ENCODE results near the gene RPL18A.

- TF ChIP-seq HINFP (CRISPR knock-in tag; IDR thresholded peaks at IDR 0.05; ENCODE audit: low read depth) (no peak), TAF1 (CRISPR knock-in tag; IDR thresholded peaks at IDR 0.05) (no peak), KAT2B (IDR thresholded peaks at IDR 0.05; ENCODE audit: borderline replicate concordance, low read depth, low read length) (no peak), ZNF136 (CRISPR knock-in tag; IDR thresholded peaks at IDR 0.05; ENCODE audit: low read depth) (no peak), SKIL (CRISPR knock-in tag; IDR thresholded peaks at IDR 0.05; ENCODE audit: borderline replicate concordance) (no peak), SP1 (IDR thresholded peaks at IDR 0.05) (no peak), SP1 (CRISPR knock-in tag; IDR thresholded peaks at IDR 0.05) (no peak), PAWR (CRISPR knock-in tag; IDR thresholded peaks at IDR 0.05; ENCODE audit: borderline replicate concordance) (no peak), CENPX (CRISPR knock-in tag; IDR thresholded peaks at IDR 0.05) (no peak)
Observed at GRCh38 chr19:17879466-17879865, 19.8 kb downstream of the RPL18A start.

Data from HepG2 (cell line).